HepG2 (cell line): ENCODE data around the gene VARS1. TPM values are rescaled to one million over a fixed set of nuclear protein-coding genes. Genes with fewer than 3 reads are reported as not detected.

Experiments used
- HNF1B ChIP-seq: sonication (generic); formaldehyde crosslinking; IDR thresholded peaks from 2 replicates; pipeline ENCODE4 v1.5.1; 2020; ENCODE audit warnings: mild to moderate bottlenecking, moderate library complexity, missing genetic modification reagents
- HOXA7 ChIP-seq: sonication (generic); formaldehyde crosslinking; IDR thresholded peaks from 2 replicates; pipeline ENCODE4 v1.8.1; 2022; ENCODE audit warnings: mild to moderate bottlenecking, missing genetic modification reagents, moderate library complexity
- MIXL1 ChIP-seq: IDR thresholded peaks from 2 replicates; pipeline ENCODE4 v1.6.1; 2016
- PAF1 ChIP-seq: IDR thresholded peaks from 2 replicates; pipeline ENCODE4 v1.6.1; 2016; ENCODE audit warnings: missing genetic modification reagents, missing compliant biosample characterization
- RFX3 ChIP-seq: IDR thresholded peaks from 2 replicates; pipeline ENCODE4 v1.6.1; 2016; ENCODE audit warnings: missing biosample characterization, missing genetic modification reagents
- SMYD3 ChIP-seq: sonication (generic); formaldehyde crosslinking; IDR thresholded peaks from 2 replicates; pipeline ENCODE4 v1.8.1; 2023; ENCODE audit warnings: mild to moderate bottlenecking, missing genetic modification reagents
- SOX6 ChIP-seq, 2 experiments: fragments of 450-650 bp in 1 of 2; sonication (generic) in 1 of 2; formaldehyde crosslinking in 1 of 2; IDR thresholded peaks; 2 replicates each; pipeline versions ENCODE4 v1.4.0 to v1.6.1; 2017 to 2020; ENCODE audit warnings: antibody characterized with exemption in 1 of 2, mild to moderate bottlenecking in 1 of 2, missing genetic modification reagents in 1 of 2
- ZBTB44 ChIP-seq: sonication (generic); formaldehyde crosslinking; IDR thresholded peaks from 2 replicates; pipeline ENCODE4 v1.4.0; 2020; ENCODE audit warnings: missing genetic modification reagents
- ZFP90 ChIP-seq: sonication (generic); formaldehyde crosslinking; IDR thresholded peaks from 2 replicates; pipeline ENCODE4 v1.8.0; 2022; ENCODE audit warnings: missing genetic modification reagents, mild to moderate bottlenecking, inconsistent platforms, borderline replicate concordance
- ZNF687 ChIP-seq: sonication (generic); formaldehyde crosslinking; IDR thresholded peaks from 2 replicates; pipeline ENCODE4 v1.5.1; 2020; ENCODE audit warnings: mild to moderate bottlenecking, missing genetic modification reagents, moderate library complexity
- ZNF713 ChIP-seq: sonication (generic); formaldehyde crosslinking; IDR thresholded peaks from 2 replicates; pipeline ENCODE4 v1.4.0; 2020; ENCODE audit warnings: mild to moderate bottlenecking, missing genetic modification reagents
- ZNF773 ChIP-seq: sonication (generic); formaldehyde crosslinking; IDR thresholded peaks from 2 replicates; pipeline ENCODE4 v1.4.0; 2020; ENCODE audit warnings: missing genetic modification reagents, borderline replicate concordance
- ZNF777 ChIP-seq: sonication (generic); formaldehyde crosslinking; IDR thresholded peaks from 2 replicates; pipeline ENCODE4 v1.4.0; 2020; ENCODE audit warnings: missing genetic modification reagents
- ZNF782 ChIP-seq: sonication (generic); formaldehyde crosslinking; IDR thresholded peaks from 2 replicates; pipeline ENCODE4 v1.4.0; 2020; ENCODE audit warnings: missing genetic modification reagents, mild to moderate bottlenecking, borderline replicate concordance
- ZNF788 ChIP-seq: sonication (generic); formaldehyde crosslinking; IDR thresholded peaks from 2 replicates; pipeline ENCODE4 v1.5.0; 2020; ENCODE audit warnings: mild to moderate bottlenecking, missing genetic modification reagents, borderline replicate concordance
- polyA plus RNA-seq, 8 experiments: library from polyadenylated mRNA; depleted of rRNA in 3 of 8; stranded (reverse) in 7 of 8; unstranded in 1 of 8; fragments of >200 nt; fragmentation: Illumina TruSeq in 4 of 8; extraction: Trizol in 4 of 8; gene quantifications; 2 replicates each; pipeline versions ENCODE4 v1.2.1 to v1.2.3, GENCODE V29; 2011 to 2016; ENCODE audit warnings: low read depth in 4 of 8, missing spikeins in 1 of 8, mixed read lengths in 1 of 8; ENCODE audit not compliant: insufficient read depth in 1 of 8
- total RNA-seq, 5 experiments: library from RNA; depleted of rRNA; stranded (reverse); fragments of >200 nt; fragmentation: Illumina TruSeq; extraction: Trizol; gene quantifications; 2 replicates each; pipeline ENCODE4 v1.2.3, GENCODE V29; 2016; ENCODE audit warnings: low read depth in 1 of 5
- TF ChIP-seq, protein P1 (sequence below): sonication (generic); formaldehyde crosslinking; IDR thresholded peaks from 2 replicates; pipeline ENCODE4 v1.4.0; 2020; ENCODE audit warnings: missing genetic modification reagents

The VARS1 gene
- total and polyA plus RNA-seq, 2 of the 13 experiments (the other 11 are each of a cell fraction or from before 2014, with no cell fraction given) = 14.7 to 56.1 TPM

DNA sequence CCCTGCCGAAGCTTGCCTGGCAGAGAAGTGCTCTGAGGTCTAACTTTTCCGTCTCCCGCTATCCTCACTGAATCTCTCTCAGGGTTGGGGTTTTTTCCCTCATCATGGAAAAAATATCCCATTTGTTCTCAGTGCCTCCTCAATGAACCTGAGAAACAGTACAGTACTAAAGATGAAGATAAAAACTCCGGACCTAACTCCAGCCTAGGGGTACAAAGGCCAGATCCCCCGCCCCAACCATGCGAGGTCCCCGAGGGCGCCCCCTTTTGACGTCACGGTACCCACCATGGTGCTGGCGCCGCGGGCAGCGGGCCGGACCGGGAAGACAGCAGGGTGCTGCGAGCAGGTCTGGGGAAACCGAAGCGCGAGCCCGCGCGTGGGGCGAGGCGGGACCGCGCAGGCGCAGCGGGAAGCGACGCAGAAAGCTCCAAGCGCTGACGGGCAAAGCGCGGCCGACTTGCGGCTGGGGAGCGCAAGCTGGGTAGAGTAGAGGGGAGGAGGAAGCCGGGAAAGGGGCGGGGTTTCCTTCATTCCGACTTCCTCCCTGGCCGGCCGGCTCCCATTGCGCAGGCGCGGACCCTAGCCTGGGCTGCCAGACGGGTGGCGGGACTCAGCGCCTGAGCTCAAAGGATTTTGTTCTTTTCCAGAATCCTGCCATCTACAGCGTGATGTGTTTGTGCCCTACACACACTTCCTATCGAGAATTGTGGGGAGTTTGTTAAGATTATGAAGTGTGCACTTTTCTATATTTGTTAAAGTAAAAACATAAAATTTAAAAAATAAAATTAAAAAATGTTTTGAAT, 11.1 kb upstream of the VARS1 start, which contains the start of gene LSM2 (continued):
- TF ChIP-seq HNF1B (CRISPR knock-in tag) (peak; percentile 96), ZNF777 (CRISPR knock-in tag) (peak; percentile 66; the same call in 1 of the 2 replicates), ZNF713 (no peak), HOXA7 (CRISPR knock-in tag) (no peak), PAF1 (CRISPR knock-in tag) (no peak), RFX3 (no peak), ZBTB44 (CRISPR knock-in tag) (no peak), SMYD3 (CRISPR knock-in tag) (peak; percentile 69; the same call in 1 of the 2 replicates), ZNF782 (CRISPR knock-in tag) (peak; percentile 95), MIXL1 (peak; percentile 41; the same call in 1 of the 2 replicates), ZNF687 (CRISPR knock-in tag) (peak; percentile 98), ZFP90 (peak; percentile 58; the same call in 1 of the 2 replicates), ZNF773 (CRISPR knock-in tag) (0 out of 2 replicates have a peak, but pooled peaks have one; percentile 44), SOX6 (IDR thresholded peaks at IDR 0.05) (no peak), SOX6 (CRISPR knock-in tag; IDR thresholded peaks at IDR 0.05) (peak; percentile 89), ZNF788 (peak; percentile 93; the same call in 1 of the 2 replicates)
- TF ChIP-seq, protein P1, sequence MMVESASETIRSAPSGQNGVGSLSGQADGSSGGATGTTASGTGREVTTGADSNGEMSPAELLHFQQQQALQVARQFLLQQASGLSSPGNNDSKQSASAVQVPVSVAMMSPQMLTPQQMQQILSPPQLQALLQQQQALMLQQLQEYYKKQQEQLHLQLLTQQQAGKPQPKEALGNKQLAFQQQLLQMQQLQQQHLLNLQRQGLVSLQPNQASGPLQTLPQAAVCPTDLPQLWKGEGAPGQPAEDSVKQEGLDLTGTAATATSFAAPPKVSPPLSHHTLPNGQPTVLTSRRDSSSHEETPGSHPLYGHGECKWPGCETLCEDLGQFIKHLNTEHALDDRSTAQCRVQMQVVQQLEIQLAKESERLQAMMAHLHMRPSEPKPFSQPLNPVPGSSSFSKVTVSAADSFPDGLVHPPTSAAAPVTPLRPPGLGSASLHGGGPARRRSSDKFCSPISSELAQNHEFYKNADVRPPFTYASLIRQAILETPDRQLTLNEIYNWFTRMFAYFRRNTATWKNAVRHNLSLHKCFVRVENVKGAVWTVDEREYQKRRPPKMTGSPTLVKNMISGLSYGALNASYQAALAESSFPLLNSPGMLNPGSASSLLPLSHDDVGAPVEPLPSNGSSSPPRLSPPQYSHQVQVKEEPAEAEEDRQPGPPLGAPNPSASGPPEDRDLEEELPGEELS (CRISPR knock-in tag) = peak; percentile 65
